Activated CD8-positive, alpha-beta memory T cell treated with anti-CD3 and anti-CD28 coated beads, Interleukin-2, amount 10 ng/mL, durations not matched to agents 7 days and 5 days (primary cell): ENCODE data around the gene LMBR1. TPM values are rescaled to one million over a fixed set of nuclear protein-coding genes. Genes with fewer than 3 reads are reported as not detected.
"Not testable (repeated sequence)": the region's sequence is repeated elsewhere in the genome, so short reads cannot be mapped to it uniquely, and the experiment has no call there.

Experiments
- ATAC-seq: fragments of 150-1000 bp; cut with Tn5 transposase; one replicate; pipeline ENCODE4 v1.10.0; 2021; ENCODE audit warnings: moderate library complexity
- CTCF ChIA-PET: fragments of 350-600 bp; sonication (Branson Sonifier 250); formaldehyde crosslinking; loops from one replicate; lab custom pipeline; 2021; ENCODE audit warnings: antibody characterized with exemption; lab: Charles Lee
- DNase-seq: peaks from one replicate; pipeline ENCODE4 v3.0.0-alpha.2; 2020
- H3K27ac Mint-ChIP-seq: one replicate; pipeline ENCODE4 v1.8.0; 2021; ENCODE audit warnings: mild to moderate bottlenecking, mixed read lengths
- H3K27me3 Mint-ChIP-seq: one replicate; pipeline ENCODE4 v1.8.0; 2021; ENCODE audit warnings: mixed read lengths
- H3K36me3 Mint-ChIP-seq: one replicate; pipeline ENCODE4 v1.8.0; 2021; ENCODE audit warnings: mild to moderate bottlenecking, mixed read lengths
- H3K4me1 Mint-ChIP-seq: one replicate; pipeline ENCODE4 v1.8.0; 2021; ENCODE audit warnings: mixed read lengths
- H3K4me3 Mint-ChIP-seq: one replicate; pipeline ENCODE4 v1.8.0; 2021; ENCODE audit warnings: mild to moderate bottlenecking, moderate library complexity, mixed read lengths
- H3K9me3 Mint-ChIP-seq: one replicate; pipeline ENCODE4 v1.8.0; 2022; ENCODE audit warnings: low read depth, mixed read lengths
- total RNA-seq, 2 experiments: library from RNA; stranded (reverse); gene quantifications; one replicate each; pipeline ENCODE4 v1.2.3, GENCODE V29; 2021

LMBR1 gene
- total RNA-seq, 2 experiments from 2014 or later, result 64.0 to 69.8 TPM

DNA sequence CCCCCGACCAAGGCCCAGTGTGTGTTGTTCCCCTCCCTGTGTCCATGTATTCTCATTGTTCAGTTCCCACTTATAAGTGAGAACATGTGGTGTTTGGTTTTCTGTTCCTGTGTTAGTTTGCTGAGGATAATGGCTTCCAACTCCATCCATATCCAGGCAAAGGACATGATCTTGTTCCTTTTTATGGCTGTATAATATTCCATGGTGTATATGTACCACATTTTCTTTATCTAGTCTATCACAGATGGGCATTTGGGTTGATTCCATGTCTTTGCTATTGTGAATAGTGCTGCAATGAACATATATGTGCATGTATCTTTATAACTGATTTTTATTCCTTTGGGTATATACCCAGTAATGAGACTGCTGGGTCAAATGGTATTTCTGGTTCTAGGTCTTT lies 191.2 kb downstream of the LMBR1 start:
- DNase-seq, ATAC-seq, CTCF ChIA-PET, H3K4me1 Mint-ChIP-seq, H3K27ac Mint-ChIP-seq, H3K4me3 Mint-ChIP-seq, H3K27me3 Mint-ChIP-seq: not testable (repeated sequence)
- Mint-ChIP-seq H3K36me3 (peaks cover 56% of the 10 kb centered on the region), H3K9me3 (peaks cover 17% of the 10 kb centered on the region)

DNA sequence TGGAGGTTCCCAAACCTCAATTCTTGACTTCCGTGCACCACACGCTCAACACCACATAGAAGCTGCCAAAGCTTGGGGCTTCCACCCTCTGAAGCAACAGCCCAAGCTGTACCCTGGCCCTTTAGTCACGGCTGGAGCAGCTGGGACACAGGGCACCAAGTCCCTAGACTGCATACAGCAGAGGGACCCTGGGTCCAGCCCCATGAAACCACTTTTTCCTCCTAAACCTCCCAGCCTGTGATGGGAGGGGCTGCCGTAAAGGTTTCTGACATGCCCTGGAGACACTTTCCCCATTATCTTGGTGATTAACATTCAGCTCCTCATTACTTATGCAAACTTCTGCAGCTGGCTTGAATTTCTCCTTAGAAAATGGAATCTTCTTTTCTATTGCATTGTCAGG lies 194.5 kb downstream of the LMBR1 start:
- Mint-ChIP-seq H3K36me3 (peaks cover 59% of the 10 kb centered on the region), H3K9me3 (peaks cover 17% of the 10 kb centered on the region)
- H3K4me3 Mint-ChIP-seq, DNase-seq, H3K27ac Mint-ChIP-seq, H3K27me3 Mint-ChIP-seq, H3K4me1 Mint-ChIP-seq, ATAC-seq, CTCF ChIA-PET: not testable (repeated sequence)

DNA sequence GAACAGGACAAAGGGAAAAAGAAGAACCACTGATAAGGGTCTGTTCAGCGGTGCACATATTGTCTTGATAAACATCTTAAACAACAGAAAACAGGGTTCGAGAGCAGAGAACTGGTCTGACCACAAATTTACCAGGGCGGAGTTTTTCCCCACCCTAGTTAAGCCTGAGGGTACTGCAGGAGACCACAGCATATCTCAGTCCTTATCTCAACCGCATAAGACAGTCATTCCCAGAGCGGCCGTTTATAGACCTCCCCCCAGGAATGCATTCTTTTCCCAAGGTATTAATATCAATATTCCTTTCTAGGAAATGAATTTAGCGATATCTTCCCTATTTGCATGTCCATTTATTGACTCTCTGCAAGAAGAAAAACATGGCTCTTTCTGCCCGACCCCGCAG lies 195.7 kb downstream of the LMBR1 start:
- H3K4me1 Mint-ChIP-seq, DNase-seq, CTCF ChIA-PET, H3K27ac Mint-ChIP-seq, H3K27me3 Mint-ChIP-seq, ATAC-seq, H3K4me3 Mint-ChIP-seq: not testable (repeated sequence)
- H3K36me3 Mint-ChIP-seq, result peaks cover 60% of the 10 kb centered on the region
- peaks cover 17% of the 10 kb centered on the region for H3K9me3 Mint-ChIP-seq

DNA sequence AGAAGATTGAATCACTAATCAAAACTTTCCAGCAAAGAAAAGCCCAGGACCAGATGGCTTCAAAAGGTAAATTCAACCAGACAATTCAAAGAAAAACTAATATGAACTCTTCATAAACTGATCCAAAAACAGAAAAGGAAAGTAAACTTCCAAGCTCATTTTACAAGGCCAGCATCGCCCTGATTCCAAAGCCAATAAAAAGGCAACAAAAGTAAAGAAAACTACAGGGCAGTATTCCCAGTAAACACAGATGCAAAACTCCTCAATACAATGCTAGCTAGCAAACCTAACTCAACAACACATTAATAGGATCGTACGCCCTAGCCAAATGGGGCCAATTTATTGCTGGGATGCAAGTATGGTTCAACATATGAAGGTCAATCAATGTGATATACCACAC lies 199.4 kb downstream of the LMBR1 start:
- H3K4me1 Mint-ChIP-seq, result no peaks in the 10 kb centered on the region
- ATAC-seq, result no peak
- no peaks in the 10 kb centered on the region for H3K27me3 Mint-ChIP-seq
- H3K9me3 Mint-ChIP-seq, result peaks cover 11% of the 10 kb centered on the region
- DNase-seq, result no peak
- H3K36me3 Mint-ChIP-seq, result peaks cover 43% of the 10 kb centered on the region
- CTCF ChIA-PET, result no interaction called here
- H3K4me3 Mint-ChIP-seq, result no peak overlapping the region
- no peak overlapping the region for H3K27ac Mint-ChIP-seq

DNA sequence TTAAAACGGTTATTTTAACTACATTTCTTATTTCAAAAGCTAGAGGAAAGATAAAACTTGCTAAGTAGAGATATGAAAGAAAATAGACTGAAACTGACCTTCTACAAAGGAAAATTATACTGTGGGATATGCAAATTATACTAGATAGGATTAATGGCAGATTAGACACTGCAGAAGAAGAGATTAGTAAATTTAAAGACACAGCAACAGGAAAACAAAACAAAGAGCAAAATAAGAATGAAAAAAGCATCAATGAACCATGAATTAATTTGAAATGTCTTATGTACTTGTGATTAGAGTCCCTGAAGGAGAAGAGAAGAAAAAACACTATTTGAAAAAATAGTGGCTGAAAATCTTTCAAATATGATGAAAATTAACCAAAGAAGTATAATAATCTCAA lies 200.1 kb downstream of the LMBR1 start:
- H3K4me3 Mint-ChIP-seq, result no peak overlapping the region
- DNase-seq (no peak), ATAC-seq (no peak)
- H3K4me1 Mint-ChIP-seq, result no peaks in the 10 kb centered on the region
- peaks cover 9% of the 10 kb centered on the region for H3K9me3 Mint-ChIP-seq
- H3K36me3 Mint-ChIP-seq, result peaks cover 38% of the 10 kb centered on the region
- H3K27me3 Mint-ChIP-seq, result no peaks in the 10 kb centered on the region
- no peak overlapping the region for H3K27ac Mint-ChIP-seq
- CTCF ChIA-PET, result no interaction called here

DNA sequence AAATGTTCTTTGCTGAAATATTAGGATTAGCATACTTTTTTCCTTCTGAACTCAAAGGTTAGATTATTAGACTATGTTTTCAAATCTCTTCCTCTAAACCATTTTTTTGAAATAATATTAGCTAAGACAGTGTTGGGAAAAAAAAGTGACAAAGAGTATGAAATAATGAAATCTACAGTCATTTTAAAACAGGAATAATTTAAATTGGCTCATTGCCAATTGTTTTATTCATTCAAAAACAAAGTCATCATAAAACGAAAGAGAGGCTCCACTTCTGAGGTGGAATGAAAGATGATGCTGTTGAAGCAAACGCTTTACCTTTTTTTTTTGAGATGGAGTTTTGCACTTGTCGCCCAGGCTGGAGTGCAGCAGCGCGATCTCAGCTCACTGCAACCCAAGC lies 201.2 kb downstream of the LMBR1 start:
- Mint-ChIP-seq H3K27ac (no peak overlapping the region), H3K4me3 (no peak overlapping the region), H3K36me3 (peaks cover 31% of the 10 kb centered on the region), H3K27me3 (no peaks in the 10 kb centered on the region), H3K9me3 (peaks cover 2% of the 10 kb centered on the region), H3K4me1 (no peaks in the 10 kb centered on the region)
- CTCF ChIA-PET, result interaction anchor here (0.6 to 1.0 kb wide), 2 partner anchors 16 to 136 kb away, joined by 3 to 4 read pairs; no protein-coding TSS in a partner anchor
- no peak for DNase-seq
- ATAC-seq, result no peak

DNA sequence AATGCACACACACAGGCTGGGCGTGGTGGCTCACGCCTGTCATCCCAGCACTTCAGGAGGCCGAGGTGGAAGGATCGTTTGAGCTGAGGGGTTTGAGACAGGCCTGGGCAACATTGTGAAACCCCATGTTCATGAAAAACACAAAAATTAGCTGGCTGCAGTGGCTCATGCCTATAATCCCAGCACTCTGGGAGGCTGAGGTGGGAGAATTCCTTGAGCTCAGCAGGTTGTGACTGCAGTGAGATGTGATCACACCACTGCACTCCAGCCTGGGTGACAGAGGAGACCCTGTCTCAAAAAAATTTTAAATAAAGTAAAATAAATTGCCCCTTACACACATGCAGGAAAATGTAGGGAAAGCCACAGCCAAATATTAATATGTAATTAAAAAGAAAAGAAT lies 208.3 kb downstream of the LMBR1 start:
- H3K4me1 Mint-ChIP-seq, result peaks cover 6% of the 10 kb centered on the region
- peaks cover 2% of the 10 kb centered on the region for H3K36me3 Mint-ChIP-seq
- no peak overlapping the region for H3K4me3 Mint-ChIP-seq
- peak overlapping the region; percentile 2 for H3K27ac Mint-ChIP-seq
- CTCF ChIA-PET, result no interaction called here
- no peaks in the 10 kb centered on the region for H3K27me3 Mint-ChIP-seq
- no peaks in the 10 kb centered on the region for H3K9me3 Mint-ChIP-seq
- DNase-seq, result no peak
- ATAC-seq, result no peak

DNA sequence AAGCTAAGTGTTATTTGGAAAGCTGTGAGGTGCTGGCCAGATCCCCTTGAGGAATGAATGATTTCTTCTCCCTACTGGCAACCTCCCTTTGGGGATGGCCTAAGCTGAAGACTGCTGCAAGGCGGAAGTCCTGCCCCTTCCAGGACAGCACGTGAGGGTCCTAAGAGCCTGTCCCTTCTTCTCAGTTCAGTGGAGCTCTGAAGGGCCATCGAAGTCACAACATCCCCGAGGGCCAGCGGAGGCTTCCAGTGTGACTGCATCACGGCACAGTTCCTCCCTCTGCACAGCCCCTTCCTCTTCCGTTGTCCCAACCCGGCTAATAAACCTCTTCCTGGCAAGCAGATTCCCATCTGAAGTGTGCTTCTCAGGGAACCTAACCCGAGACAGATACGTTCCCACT lies 208.7 kb downstream of the LMBR1 start:
- Mint-ChIP-seq H3K36me3 (peaks cover 5% of the 10 kb centered on the region), H3K27ac (peak overlapping the region; percentile 2), H3K9me3 (no peaks in the 10 kb centered on the region), H3K4me1 (peaks cover 9% of the 10 kb centered on the region), H3K27me3 (no peaks in the 10 kb centered on the region), H3K4me3 (no peak overlapping the region)
- CTCF ChIA-PET, result no interaction called here
- ATAC-seq (no peak), DNase-seq (no peak)

DNA sequence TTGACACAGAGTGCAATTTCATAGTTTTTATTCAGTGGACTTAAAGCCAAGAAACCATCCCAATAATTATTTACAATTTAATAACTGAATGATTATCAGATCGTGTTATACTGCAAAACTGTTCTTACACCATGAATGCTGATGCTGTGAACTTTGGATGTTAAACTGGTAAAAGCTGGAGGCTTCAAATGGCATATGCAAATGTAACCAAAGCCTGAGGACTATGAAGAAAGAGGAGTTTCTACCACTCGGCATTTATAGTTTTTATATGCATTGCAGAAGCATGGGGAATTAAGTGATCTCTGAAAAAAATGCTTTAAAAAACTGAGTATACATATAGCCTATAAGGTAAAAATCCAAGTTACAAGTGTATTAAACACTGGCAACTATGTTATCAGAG lies 210.1 kb downstream of the LMBR1 start:
- H3K27ac Mint-ChIP-seq, result no peak overlapping the region
- CTCF ChIA-PET, result no interaction called here
- peaks cover 9% of the 10 kb centered on the region for H3K4me1 Mint-ChIP-seq
- ATAC-seq (no peak), DNase-seq (no peak)
- H3K9me3 Mint-ChIP-seq, result no peaks in the 10 kb centered on the region
- H3K36me3 Mint-ChIP-seq, result peaks cover 12% of the 10 kb centered on the region
- no peak overlapping the region for H3K4me3 Mint-ChIP-seq
- no peaks in the 10 kb centered on the region for H3K27me3 Mint-ChIP-seq

DNA sequence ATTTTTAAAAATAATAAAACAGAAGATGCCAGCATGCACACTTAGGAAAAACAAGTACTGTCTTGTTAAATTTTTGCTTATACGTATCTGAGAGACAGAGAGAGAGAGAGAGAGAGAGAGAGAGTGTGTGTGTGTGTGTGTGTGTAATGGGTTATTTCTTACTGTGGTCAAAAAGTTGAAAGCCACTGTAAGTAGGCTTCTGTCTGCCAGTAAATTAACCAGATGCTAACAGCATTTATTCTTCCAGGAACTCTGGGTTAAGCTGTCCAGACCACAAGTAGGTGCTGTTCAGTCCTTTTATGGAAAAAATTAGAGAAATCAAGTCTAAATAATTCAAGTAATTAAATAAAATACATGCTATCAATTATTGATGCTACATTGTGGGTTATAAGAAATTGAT lies 212.7 kb downstream of the LMBR1 start:
- Mint-ChIP-seq H3K4me1 (peaks cover 11% of the 10 kb centered on the region), H3K36me3 (peaks cover 22% of the 10 kb centered on the region), H3K27ac (no peak overlapping the region), H3K4me3 (no peak overlapping the region), H3K27me3 (no peaks in the 10 kb centered on the region), H3K9me3 (no peaks in the 10 kb centered on the region)
- ATAC-seq (no peak), DNase-seq (no peak)
- CTCF ChIA-PET, result no interaction called here

DNA sequence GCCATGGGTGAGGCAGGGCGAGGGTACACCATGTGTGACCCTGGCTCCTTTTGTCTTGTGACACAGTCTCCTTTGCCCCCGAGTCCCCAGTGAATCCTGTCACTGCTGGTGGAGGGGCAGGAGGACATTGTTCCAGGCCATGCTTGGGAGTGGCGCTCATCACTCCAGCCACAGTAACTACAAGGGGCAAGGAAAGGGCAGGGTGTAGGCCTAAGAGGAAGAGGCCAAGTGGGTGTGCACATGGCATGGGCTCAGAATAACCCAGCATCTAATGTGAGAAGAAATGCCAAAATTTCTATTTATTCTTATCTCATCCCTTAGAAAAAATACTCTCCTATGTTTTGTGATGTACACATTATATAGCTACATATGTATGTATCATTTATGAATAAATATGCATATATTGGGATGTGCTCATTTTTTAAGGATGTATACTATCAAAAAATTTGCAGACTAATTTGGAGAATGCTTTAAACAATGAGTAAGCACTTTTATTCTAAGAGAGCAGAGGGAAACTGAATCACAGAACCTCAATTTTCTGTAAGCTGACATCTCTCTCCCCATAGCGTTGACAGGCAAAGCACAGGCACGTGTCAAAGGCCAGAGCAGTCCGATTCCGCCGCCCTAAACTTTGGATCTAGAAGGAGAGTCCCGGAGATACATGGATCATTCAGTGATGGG lies 215.5 kb downstream of the LMBR1 start:
- DNase-seq (no peak), ATAC-seq (no peak)
- Mint-ChIP-seq H3K27ac (no peak overlapping the region), H3K4me1 (peaks cover 11% of the 10 kb centered on the region), H3K9me3 (no peaks in the 10 kb centered on the region), H3K27me3 (no peaks in the 10 kb centered on the region), H3K4me3 (no peak overlapping the region), H3K36me3 (peaks cover 24% of the 10 kb centered on the region)
- CTCF ChIA-PET, result no interaction called here

DNA sequence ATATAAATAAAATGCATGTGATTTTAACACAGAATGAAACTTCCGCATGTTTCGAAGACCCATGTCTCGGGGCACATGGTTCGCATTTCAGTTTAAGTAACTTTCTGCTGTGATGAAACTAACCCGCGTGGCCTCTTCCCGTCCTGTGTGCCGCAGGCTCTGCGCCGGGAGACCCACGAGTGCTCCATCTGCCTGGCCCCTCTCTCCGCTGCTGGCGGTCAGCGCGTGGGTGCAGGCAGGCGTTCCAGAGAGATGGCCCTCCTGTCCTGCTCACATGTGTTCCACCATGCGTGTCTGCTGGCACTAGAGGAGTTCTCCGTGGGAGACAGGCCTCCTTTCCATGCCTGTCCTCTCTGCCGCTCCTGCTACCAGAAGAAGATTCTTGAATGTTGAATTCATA lies 216.7 kb downstream of the LMBR1 start:
- Mint-ChIP-seq H3K27me3 (no peaks in the 10 kb centered on the region), H3K27ac (no peak overlapping the region), H3K4me1 (peaks cover 11% of the 10 kb centered on the region), H3K9me3 (no peaks in the 10 kb centered on the region), H3K4me3 (no peak overlapping the region), H3K36me3 (peaks cover 24% of the 10 kb centered on the region)
- no peak for DNase-seq
- CTCF ChIA-PET, result interaction anchor here (1.5 kb wide), 1 partner anchor 15 kb away, joined by 3 read pairs; no protein-coding TSS in a partner anchor
- ATAC-seq, result no peak

DNA sequence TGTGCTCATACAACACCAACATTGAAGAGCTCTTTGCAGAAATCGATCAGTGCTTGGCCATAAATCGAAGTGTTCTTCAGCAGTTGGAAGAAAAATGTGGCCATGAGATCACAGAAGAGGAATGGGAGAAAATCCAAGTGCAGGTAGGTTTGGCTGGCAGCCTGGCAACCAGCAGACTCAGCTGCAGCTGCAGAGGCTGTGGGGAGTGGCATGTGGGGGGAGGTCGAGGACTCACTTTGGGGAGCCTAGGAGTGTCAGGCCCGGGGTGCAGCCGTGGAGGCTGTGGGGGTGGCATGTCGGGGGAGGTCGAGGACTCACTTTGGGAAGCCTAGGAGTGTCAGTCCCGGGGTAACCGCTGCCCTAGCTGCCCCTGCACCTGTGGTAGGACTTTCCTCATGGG lies 217.3 kb downstream of the LMBR1 start:
- no peak overlapping the region for H3K27ac Mint-ChIP-seq
- H3K27me3 Mint-ChIP-seq, result no peaks in the 10 kb centered on the region
- H3K36me3 Mint-ChIP-seq, result peaks cover 24% of the 10 kb centered on the region
- H3K4me3 Mint-ChIP-seq, result no peak overlapping the region
- ATAC-seq, result no peak
- peaks cover 11% of the 10 kb centered on the region for H3K4me1 Mint-ChIP-seq
- no peak for DNase-seq
- no peaks in the 10 kb centered on the region for H3K9me3 Mint-ChIP-seq
- CTCF ChIA-PET, result interaction anchor here (1.5 kb wide), 1 partner anchor 15 kb away, joined by 3 read pairs; no protein-coding TSS in a partner anchor

DNA sequence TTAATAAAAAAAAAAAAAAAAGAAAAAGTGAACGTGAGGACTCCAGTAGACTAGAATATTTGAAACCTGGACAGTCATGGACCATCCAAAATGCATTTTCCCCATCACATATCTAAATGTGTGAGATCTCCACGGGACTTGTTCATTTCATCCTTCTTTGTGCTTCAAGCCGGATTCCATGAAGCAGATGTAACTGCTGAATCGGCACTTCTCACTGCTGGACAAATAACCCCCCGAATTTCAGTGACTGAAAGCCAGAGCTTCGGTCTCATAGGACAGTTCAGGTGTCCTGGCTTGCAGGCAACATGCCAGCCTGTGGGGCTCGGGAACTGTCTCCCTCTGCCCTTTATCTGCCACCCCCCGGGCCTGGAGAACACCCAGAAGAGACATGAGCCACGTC lies 219.1 kb downstream of the LMBR1 start:
- Mint-ChIP-seq H3K27ac (no peak overlapping the region), H3K4me1 (peaks cover 3% of the 10 kb centered on the region), H3K36me3 (peaks cover 20% of the 10 kb centered on the region), H3K27me3 (no peaks in the 10 kb centered on the region), H3K4me3 (no peak overlapping the region), H3K9me3 (no peaks in the 10 kb centered on the region)
- CTCF ChIA-PET, result no interaction called here
- ATAC-seq, result no peak
- DNase-seq, result no peak
